PC-3 (cell line): ENCODE measurements around the gene MEGF10.

Experiments
- EZH2 ChIP-seq: fragments of 300-600 bp; sonication (generic); IDR thresholded peaks from one replicate; pipeline ENCODE4 v1.6.1; 2017; ENCODE audit warnings: antibody characterized with exemption, mild to moderate bottlenecking, low read length; ENCODE audit not compliant: unreplicated experiment
- TF ChIP-seq, protein P1 (sequence below): fragments of 300-600 bp; sonication (generic); conservative IDR thresholded peaks from 2 replicates; pipeline ENCODE4 v1.5.1; 2017; ENCODE audit warnings: antibody characterized with exemption, low read depth, mild to moderate bottlenecking, low read length

DNA sequence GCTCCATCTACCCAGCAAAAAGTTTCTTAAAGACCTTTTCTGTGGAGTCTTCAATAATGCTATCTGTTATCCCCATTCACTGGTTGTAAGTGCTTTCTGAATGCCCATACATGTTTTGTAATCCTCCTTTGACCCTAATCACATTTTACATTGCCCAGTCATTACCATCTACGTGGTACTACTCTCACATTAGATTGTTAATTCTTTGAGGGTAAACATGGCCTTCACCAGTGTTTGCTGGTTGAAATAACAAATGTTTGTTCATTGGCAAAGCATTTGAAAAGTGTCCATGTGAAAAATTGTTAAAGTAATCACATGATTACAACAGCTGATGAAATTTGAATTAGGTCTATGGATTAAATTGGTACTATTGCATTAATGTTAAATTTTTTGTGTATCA lies 31.8 kb downstream of the MEGF10 start:
- TF ChIP-seq, protein P1, sequence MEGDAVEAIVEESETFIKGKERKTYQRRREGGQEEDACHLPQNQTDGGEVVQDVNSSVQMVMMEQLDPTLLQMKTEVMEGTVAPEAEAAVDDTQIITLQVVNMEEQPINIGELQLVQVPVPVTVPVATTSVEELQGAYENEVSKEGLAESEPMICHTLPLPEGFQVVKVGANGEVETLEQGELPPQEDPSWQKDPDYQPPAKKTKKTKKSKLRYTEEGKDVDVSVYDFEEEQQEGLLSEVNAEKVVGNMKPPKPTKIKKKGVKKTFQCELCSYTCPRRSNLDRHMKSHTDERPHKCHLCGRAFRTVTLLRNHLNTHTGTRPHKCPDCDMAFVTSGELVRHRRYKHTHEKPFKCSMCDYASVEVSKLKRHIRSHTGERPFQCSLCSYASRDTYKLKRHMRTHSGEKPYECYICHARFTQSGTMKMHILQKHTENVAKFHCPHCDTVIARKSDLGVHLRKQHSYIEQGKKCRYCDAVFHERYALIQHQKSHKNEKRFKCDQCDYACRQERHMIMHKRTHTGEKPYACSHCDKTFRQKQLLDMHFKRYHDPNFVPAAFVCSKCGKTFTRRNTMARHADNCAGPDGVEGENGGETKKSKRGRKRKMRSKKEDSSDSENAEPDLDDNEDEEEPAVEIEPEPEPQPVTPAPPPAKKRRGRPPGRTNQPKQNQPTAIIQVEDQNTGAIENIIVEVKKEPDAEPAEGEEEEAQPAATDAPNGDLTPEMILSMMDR, result no peak
- no peak for TF ChIP-seq EZH2
